GM23248 (cell line): ENCODE results near the gene HS3ST2.

ENCODE experiments used
- EZH2 ChIP-seq: fragments of 200-600 bp; sonication (generic); IDR thresholded peaks from 2 replicates; pipeline ENCODE4 v1.6.1; 2018; ENCODE audit warnings: antibody characterized with exemption, mild to moderate bottlenecking; ENCODE audit not compliant: insufficient read depth, poor library complexity, severe bottlenecking
- EZH2phosphoT487 ChIP-seq: fragments of 200-600 bp; sonication (generic); IDR thresholded peaks from 2 replicates; pipeline ENCODE4 v1.6.1; 2018; ENCODE audit warnings: antibody characterized with exemption, moderate library complexity, mild to moderate bottlenecking, low read depth; ENCODE audit not compliant: insufficient read depth

- TF ChIP-seq EZH2, result no peak
- TF ChIP-seq EZH2phosphoT487, result peak; percentile 54; the same call in 1 of the 2 replicates
Observed at GRCh38 chr16:22787466-22788192, 26.3 kb upstream of the HS3ST2 start.
